Ishikawa (cell line): ENCODE data around the gene TLR2.
A peak's percentile ranks its signal among the peaks of the same experiment; 100 is the strongest.

Experiments
- CEBPB ChIP-seq: IDR thresholded peaks from 2 replicates; pipeline ENCODE4 v1.6.1; 2012
- CREB1 ChIP-seq: IDR thresholded peaks from 2 replicates; pipeline ENCODE4 v1.6.1; 2012; ENCODE audit warnings: low read depth
- EGR1 ChIP-seq: IDR thresholded peaks from 2 replicates; pipeline ENCODE4 v1.6.1; 2012
- EP300 ChIP-seq: IDR thresholded peaks from 2 replicates; pipeline ENCODE4 v1.6.1; 2012; ENCODE audit warnings: borderline replicate concordance
- FOXM1 ChIP-seq: IDR thresholded peaks from 2 replicates; pipeline ENCODE4 v1.6.1; 2012; ENCODE audit warnings: low read depth, borderline replicate concordance
- MAX ChIP-seq: IDR thresholded peaks from 2 replicates; pipeline ENCODE4 v1.6.1; 2012
- NFIC ChIP-seq: IDR thresholded peaks from 2 replicates; pipeline ENCODE4 v1.6.1; 2012
- RAD21 ChIP-seq: IDR thresholded peaks from 2 replicates; pipeline ENCODE4 v1.6.1; 2012; ENCODE audit warnings: low read depth
- REST ChIP-seq: IDR thresholded peaks from 2 replicates; pipeline ENCODE4 v1.6.1; 2012; ENCODE audit warnings: low read depth, mild to moderate bottlenecking
- TAF1 ChIP-seq: IDR thresholded peaks from 2 replicates; pipeline ENCODE4 v1.6.1; 2012; ENCODE audit warnings: low read depth, mild to moderate bottlenecking
- TCF12 ChIP-seq: IDR thresholded peaks from 2 replicates; pipeline ENCODE4 v1.6.1; 2012; ENCODE audit warnings: low read depth
- TEAD4 ChIP-seq: IDR thresholded peaks from 2 replicates; pipeline ENCODE4 v1.6.1; 2012
- USF1 ChIP-seq: IDR thresholded peaks from 2 replicates; pipeline ENCODE4 v1.6.1; 2012
- YY1 ChIP-seq: IDR thresholded peaks from 2 replicates; pipeline ENCODE4 v1.6.1; 2012; ENCODE audit warnings: low read depth
- ZBTB7A ChIP-seq: IDR thresholded peaks from 2 replicates; pipeline ENCODE4 v1.6.1; 2012; ENCODE audit warnings: low read depth

TLR2 gene

GRCh38 chr4:153684182-153684970 is at the start of gene TLR2:
TSS of gene TLR2 (plus strand) at chr4:153684280. CDS start at chr4:153702908, 18,628 bp downstream.
- TF ChIP-seq RAD21 (no peak), USF1 (peak; percentile 79), FOXM1 (no peak), EP300 (no peak), MAX (peak; percentile 65), CREB1 (no peak), ZBTB7A (peak; percentile 74), NFIC (no peak)

- TF ChIP-seq TEAD4 (peak; percentile 17; the same call in 1 of the 2 replicates), TCF12 (no peak), REST (no peak), EP300 (no peak), RAD21 (peak; percentile 52; the same call in 1 of the 2 replicates), MAX (no peak)
These were observed 49.2 kb upstream of the TLR2 start for GRCh38 chr4:153634738-153635353.

- TF ChIP-seq CEBPB = no peak
- TF ChIP-seq TAF1 = no peak
- TF ChIP-seq EGR1 = no peak
- TF ChIP-seq NFIC = no peak
These were observed 48.2 kb upstream of the TLR2 start for GRCh38 chr4:153635846-153636245.

GRCh38 chr4:153637201-153637600 is 46.9 kb upstream of the TLR2 start:
- no peak for TF ChIP-seq RAD21
- no peak for TF ChIP-seq YY1
- no peak for TF ChIP-seq CREB1
- TF ChIP-seq EGR1 = no peak
- no peak for TF ChIP-seq NFIC
- TF ChIP-seq FOXM1 = no peak
- TF ChIP-seq REST = no peak

- no peak for TF ChIP-seq YY1
- TF ChIP-seq TEAD4 = no peak
- no peak for TF ChIP-seq TAF1
- no peak for TF ChIP-seq EP300
- TF ChIP-seq EGR1 = no peak
- TF ChIP-seq NFIC = no peak
- no peak for TF ChIP-seq MAX
- no peak for TF ChIP-seq FOXM1
- no peak for TF ChIP-seq CEBPB
- TF ChIP-seq CREB1 = no peak
- TF ChIP-seq USF1 = no peak
- TF ChIP-seq REST = no peak
These were observed 46.1 kb upstream of the TLR2 start for GRCh38 chr4:153638011-153638410.
